ENCODE measurements around the gene C6orf89.

GRCh38 chr6:36955671-36956445, 70.1 kb downstream of the C6orf89 start:
- no peak for TF ChIP-seq CTCF (IDR thresholded peaks at IDR 0.05)
- TF ChIP-seq POLR2A (IDR thresholded peaks at IDR 0.05): no peak
- no peak for TF ChIP-seq POLR2AphosphoS5 (IDR thresholded peaks at IDR 0.05; ENCODE audit: insufficient read depth in 1 of 2, low read depth in 1 of 2)

Measured in vagina (tissue), 2 donors.